Smooth muscle cell (in vitro differentiated cells): ENCODE data around the gene CREM. TPM values are rescaled to one million over a fixed set of nuclear protein-coding genes. Genes with fewer than 3 reads are reported as not detected.

Experiments used
- DNase-seq: peaks from one replicate; lab custom pipeline; 2025; ENCODE audit not compliant: unreplicated experiment; lab: John Stamatoyannopoulos, UW
- H2AFZ ChIP-seq: fragments of 200-600 bp; sonication (generic); 2 replicates; pipeline ENCODE4 v1.6.0; 2016; ENCODE audit warnings: antibody characterized with exemption, low read depth, mild to moderate bottlenecking
- H3F3A ChIP-seq: fragments of 200-600 bp; sonication (generic); 2 replicates; pipeline ENCODE4 v1.6.0; 2017; ENCODE audit warnings: antibody characterized with exemption, low read depth
- H3K27ac ChIP-seq: fragments of 200-600 bp; sonication (generic); 2 replicates; pipeline ENCODE4 v1.5.1; 2016; ENCODE audit warnings: low read depth, mild to moderate bottlenecking
- H3K27me3 ChIP-seq: fragments of 200-600 bp; sonication (generic); 2 replicates; pipeline ENCODE4 v1.6.1; 2016; ENCODE audit warnings: low read depth, mild to moderate bottlenecking
- H3K36me3 ChIP-seq: fragments of 200-600 bp; sonication (generic); 2 replicates; pipeline ENCODE4 v1.5.1; 2016; ENCODE audit warnings: low read depth
- H3K4me1 ChIP-seq: fragments of 200-600 bp; sonication (generic); 2 replicates; pipeline ENCODE4 v1.5.1; 2016; ENCODE audit warnings: low read depth
- H3K4me2 ChIP-seq: fragments of 200-600 bp; sonication (generic); 2 replicates; pipeline ENCODE4 v1.6.0; 2016; ENCODE audit warnings: mild to moderate bottlenecking
- H3K4me3 ChIP-seq: fragments of 200-600 bp; sonication (generic); 2 replicates; pipeline ENCODE4 v1.5.1; 2016; ENCODE audit warnings: mild to moderate bottlenecking
- H3K79me2 ChIP-seq: fragments of 200-600 bp; sonication (generic); 2 replicates; pipeline ENCODE4 v1.6.0; 2016; ENCODE audit warnings: low read depth, mild to moderate bottlenecking
- H3K9ac ChIP-seq: fragments of 200-600 bp; sonication (generic); 2 replicates; pipeline ENCODE4 v1.6.0; 2016; ENCODE audit warnings: low read depth
- H3K9me3 ChIP-seq: fragments of 200-600 bp; sonication (generic); replicated peaks from 2 replicates; pipeline ENCODE4 v1.5.1; 2016; ENCODE audit warnings: low read depth
- H4K20me1 ChIP-seq: fragments of 200-600 bp; sonication (generic); 2 replicates; pipeline ENCODE4 v1.6.0; 2016; ENCODE audit warnings: low read depth
- WGBS: methylation state at CpG from one replicate; pipeline ENCODE4 v1.1.7; 2016; ENCODE audit warnings: low lambda C conversion rate; 5-methylcytosine and 5-hydroxymethylcytosine counted together
- polyA plus RNA-seq: library from polyadenylated mRNA; unstranded; fragments of >200 nt; fragmentation: Nextera tagmentation; extraction: Ambion mirVana; gene quantifications from 2 replicates; pipeline ENCODE4 v1.2.1, GENCODE V29; 2016
- total RNA-seq: library from RNA; depleted of rRNA; stranded (reverse); fragments of >200 nt; gene quantifications from 2 replicates; pipeline ENCODE4 v1.2.3, GENCODE V29; 2014
- TF ChIP-seq, protein P1 (sequence below): fragments of 200-600 bp; sonication (generic); IDR thresholded peaks from 2 replicates; pipeline ENCODE4 v1.5.1; 2017; ENCODE audit warnings: borderline replicate concordance, mild to moderate bottlenecking, antibody characterized with exemption; ENCODE audit not compliant: insufficient read depth, poor library complexity, severe bottlenecking

CREM gene
- total and polyA plus RNA-seq, 2 experiments from 2014 or later, result 46.4 to 49.3 TPM

GRCh38 chr10:35192645-35193249 is 66.1 kb downstream of the CREM start:
- Histone ChIP-seq H3K9ac (no peak overlapping the region), H4K20me1 (no peaks in the 10 kb centered on the region), H3K4me1 (peaks cover 15% of the 10 kb centered on the region), H2AFZ (no peak overlapping the region), H3K27me3 (no peaks in the 10 kb centered on the region), H3K4me3 (no peak overlapping the region), H3K27ac (no peak overlapping the region), H3K79me2 (peaks cover 3% of the 10 kb centered on the region), H3K9me3 (no peaks in the 10 kb centered on the region), H3F3A (peaks cover 15% of the 10 kb centered on the region), H3K36me3 (no peaks in the 10 kb centered on the region), H3K4me2 (no peak overlapping the region)
- no peak for DNase-seq
- 11% methylated on average over 3 of the region's 3 CpGs for WGBS
- TF ChIP-seq, protein P1, sequence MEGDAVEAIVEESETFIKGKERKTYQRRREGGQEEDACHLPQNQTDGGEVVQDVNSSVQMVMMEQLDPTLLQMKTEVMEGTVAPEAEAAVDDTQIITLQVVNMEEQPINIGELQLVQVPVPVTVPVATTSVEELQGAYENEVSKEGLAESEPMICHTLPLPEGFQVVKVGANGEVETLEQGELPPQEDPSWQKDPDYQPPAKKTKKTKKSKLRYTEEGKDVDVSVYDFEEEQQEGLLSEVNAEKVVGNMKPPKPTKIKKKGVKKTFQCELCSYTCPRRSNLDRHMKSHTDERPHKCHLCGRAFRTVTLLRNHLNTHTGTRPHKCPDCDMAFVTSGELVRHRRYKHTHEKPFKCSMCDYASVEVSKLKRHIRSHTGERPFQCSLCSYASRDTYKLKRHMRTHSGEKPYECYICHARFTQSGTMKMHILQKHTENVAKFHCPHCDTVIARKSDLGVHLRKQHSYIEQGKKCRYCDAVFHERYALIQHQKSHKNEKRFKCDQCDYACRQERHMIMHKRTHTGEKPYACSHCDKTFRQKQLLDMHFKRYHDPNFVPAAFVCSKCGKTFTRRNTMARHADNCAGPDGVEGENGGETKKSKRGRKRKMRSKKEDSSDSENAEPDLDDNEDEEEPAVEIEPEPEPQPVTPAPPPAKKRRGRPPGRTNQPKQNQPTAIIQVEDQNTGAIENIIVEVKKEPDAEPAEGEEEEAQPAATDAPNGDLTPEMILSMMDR, result no peak

- H3K9me3 ChIP-seq, result no peaks in the 10 kb centered on the region
- peak overlapping the region; percentile 85 for H3K4me2 ChIP-seq
- DNase-seq, result no peak
- TF ChIP-seq, protein P1, result no peak
- H3K4me1 ChIP-seq, result peaks cover 15% of the 10 kb centered on the region
- peaks cover 19% of the 10 kb centered on the region for H3K79me2 ChIP-seq
- H3K4me3 ChIP-seq, result no peak overlapping the region
- H3K9ac ChIP-seq, result peak overlapping the region; percentile 18
- no peak overlapping the region for H2AFZ ChIP-seq
- H3F3A ChIP-seq, result peaks cover 15% of the 10 kb centered on the region
- H3K27me3 ChIP-seq, result no peaks in the 10 kb centered on the region
- no peaks in the 10 kb centered on the region for H4K20me1 ChIP-seq
- no peaks in the 10 kb centered on the region for H3K36me3 ChIP-seq
- peak overlapping the region; percentile 94 for H3K27ac ChIP-seq
These were observed 67.8 kb downstream of the CREM start for GRCh38 chr10:35194471-35194870.

- Histone ChIP-seq H3F3A (peaks cover 15% of the 10 kb centered on the region), H3K9me3 (no peaks in the 10 kb centered on the region), H2AFZ (no peak overlapping the region), H3K4me1 (peaks cover 15% of the 10 kb centered on the region), H4K20me1 (no peaks in the 10 kb centered on the region), H3K9ac (peak overlapping the region; percentile 82), H3K4me3 (peak overlapping the region; percentile 56), H3K27me3 (no peaks in the 10 kb centered on the region), H3K27ac (peak overlapping the region; percentile 94), H3K36me3 (no peaks in the 10 kb centered on the region), H3K79me2 (peaks cover 21% of the 10 kb centered on the region), H3K4me2 (peak overlapping the region; percentile 85)
- TF ChIP-seq, protein P1, result no peak
- no peak for DNase-seq
- 24% methylated on average over 1 of the region's 1 CpG for WGBS
These were observed 68.3 kb downstream of the CREM start for GRCh38 chr10:35194906-35195305.
